T1000 (cell line): ENCODE results near the gene NFE2.
A peak's percentile ranks its signal among the peaks of the same experiment; 100 is the strongest.
"Not testable (repeated sequence)": the region's sequence is repeated elsewhere in the genome, so short reads cannot be mapped to it uniquely, and the experiment has no call there.

Experiments
- DNase-seq: peaks from one replicate; lab custom pipeline; 2025; ENCODE audit warnings: mixed read lengths; lab: John Stamatoyannopoulos, UW

NFE2 gene

DNA sequence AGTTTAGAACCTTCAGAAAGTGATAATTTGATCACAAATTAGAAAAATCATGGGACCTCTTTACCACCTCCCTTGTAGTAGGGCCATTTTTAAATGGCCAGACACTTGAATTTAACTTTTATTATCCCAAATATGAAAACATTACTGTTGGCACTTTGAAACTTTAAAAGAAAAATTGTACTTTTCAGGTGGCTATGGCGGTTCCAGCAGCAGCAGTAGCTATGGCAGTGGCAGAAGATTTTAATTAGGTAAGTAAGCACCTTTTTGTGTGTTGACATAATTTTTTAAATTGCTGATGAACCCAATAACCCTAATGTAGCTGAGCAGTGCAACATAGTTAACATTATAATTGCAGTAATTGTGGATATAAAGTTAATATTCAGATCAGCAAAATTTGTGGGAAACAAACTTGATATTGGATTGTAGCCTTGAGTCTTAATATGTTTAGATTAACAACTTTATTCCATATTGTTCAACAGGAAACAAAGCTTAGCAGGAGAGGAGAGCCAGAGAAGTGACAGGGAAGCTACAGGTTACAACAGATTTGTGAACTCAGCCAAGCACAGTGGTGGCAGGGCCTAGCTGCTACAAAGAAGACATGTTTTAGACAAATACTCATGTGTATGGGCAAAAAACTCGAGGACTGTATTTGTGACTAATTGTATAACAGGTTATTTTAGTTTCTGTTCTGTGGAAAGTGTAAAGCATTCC lies 16.6 kb downstream of the NFE2 start:
- DNase-seq, result not testable (repeated sequence)

DNA sequence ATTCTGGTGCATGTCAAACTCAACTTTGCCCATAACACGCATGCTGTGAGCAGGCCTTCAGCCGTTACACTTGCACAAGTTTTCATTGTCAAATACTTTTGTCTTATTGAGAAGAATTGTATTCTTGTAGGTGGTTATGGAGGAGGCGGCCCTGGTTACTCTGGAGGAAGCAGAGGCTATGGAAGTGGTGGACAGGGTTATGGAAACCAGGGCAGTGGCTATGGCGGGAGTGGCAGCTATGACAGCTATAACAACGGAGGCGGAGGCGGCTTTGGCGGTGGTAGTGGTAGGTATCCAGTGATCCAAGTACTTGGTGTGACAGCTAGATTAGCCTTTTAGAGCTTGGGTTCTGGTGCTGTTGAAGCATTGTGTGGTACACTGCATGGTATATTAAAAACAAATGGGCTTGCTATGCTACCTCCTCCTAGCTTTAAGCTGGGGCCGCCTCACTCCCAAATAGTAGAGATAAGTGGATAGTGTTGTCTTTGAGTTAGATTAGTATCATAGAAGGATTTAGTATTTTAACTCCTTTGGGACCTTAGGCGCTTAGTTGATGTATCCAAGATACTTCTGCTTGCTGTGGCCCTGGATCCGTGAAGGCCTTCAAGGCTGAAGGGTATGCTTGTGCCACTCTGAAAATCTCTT lies 17.7 kb downstream of the NFE2 start:
- DNase-seq, result no peak

DNA sequence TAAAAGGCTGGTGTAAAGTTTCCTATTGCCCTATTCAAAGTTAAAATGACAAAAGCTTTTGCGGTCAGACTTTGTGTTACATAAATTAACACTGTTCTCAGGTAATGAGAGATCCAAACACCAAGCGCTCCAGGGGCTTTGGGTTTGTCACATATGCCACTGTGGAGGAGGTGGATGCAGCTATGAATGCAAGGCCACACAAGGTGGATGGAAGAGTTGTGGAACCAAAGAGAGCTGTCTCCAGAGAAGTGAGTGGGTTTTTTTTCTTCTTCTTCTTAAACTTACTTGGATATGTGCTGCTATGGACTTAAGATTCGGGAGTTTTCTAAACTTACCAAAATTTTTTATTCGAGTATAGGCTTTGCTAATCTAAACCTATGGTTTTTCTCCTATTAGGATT lies 19.1 kb downstream of the NFE2 start:
- DNase-seq, result not testable (repeated sequence)

DNA sequence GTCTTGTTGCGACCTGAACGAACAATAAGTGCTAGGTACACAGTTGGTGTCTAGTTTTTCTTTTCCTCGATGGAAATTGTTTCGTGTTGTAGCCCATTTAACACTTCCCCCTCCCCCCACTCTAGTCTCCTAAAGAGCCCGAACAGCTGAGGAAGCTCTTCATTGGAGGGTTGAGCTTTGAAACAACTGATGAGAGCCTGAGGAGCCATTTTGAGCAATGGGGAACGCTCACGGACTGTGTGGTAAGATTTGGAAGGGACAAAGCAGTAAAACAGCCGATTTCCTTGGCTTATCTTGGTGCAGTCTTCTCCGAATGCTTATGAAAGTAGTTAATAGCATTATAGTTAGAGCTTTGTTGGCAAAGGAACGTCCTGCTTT lies 19.6 kb downstream of the NFE2 start:
- DNase-seq, result not testable (repeated sequence)

DNA sequence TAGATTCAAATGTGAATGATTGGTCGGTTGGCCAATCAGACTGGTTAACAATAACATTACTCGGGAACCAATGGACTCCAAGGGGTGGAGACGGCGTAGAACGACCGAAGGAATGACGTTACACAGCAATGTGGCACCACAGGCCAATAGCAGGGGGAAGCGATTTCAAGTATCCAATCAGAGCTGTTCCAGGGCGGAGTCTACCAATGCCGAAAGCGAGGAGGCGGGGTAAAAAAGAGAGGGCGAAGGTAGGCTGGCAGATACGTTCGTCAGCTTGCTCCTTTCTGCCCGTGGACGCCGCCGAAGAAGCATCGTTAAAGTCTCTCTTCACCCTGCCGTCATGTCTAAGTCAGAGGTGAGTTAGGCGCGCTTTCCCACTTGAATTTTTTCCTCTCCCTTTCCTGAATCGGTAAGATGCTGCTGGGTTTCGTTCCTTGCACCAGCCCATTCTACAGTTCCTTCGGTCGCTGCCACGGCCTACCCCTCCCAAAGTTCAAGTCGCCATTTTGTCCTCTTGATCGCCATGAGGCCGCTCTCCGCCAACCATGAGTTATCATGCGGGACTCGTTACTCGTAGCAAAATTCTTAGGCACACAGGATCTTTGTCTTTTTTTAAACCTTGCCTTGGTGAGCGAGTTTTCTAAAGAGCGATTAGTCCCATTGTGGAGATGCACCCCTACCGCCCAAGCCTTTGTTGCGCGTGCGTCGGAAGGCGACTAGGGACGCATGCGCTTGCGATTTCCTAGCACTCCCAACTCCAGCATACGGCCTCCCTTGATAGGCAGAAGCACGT lies 20.2 kb downstream of the NFE2 start, which contains the start of gene HNRNPA1:
HNRNPA1 (plus strand) TSS at position 259 of the 793 bp plus-strand sequence; CDS start at position 341, 82 bp downstream.
- peak; percentile 96 for DNase-seq

GRCh38 chr12:54279632-54280467 lies 21.0 kb downstream of the NFE2 start, which contains the start of gene CBX5:
CBX5 (minus strand) TSS chr12:54280122; CDS start chr12:54257650, 22,472 bp downstream.
- peak; percentile 99 for DNase-seq

- DNase-seq, result no peak
Measured at GRCh38 chr12:54279227-54279631, 21.6 kb downstream of the NFE2 start.

DNA sequence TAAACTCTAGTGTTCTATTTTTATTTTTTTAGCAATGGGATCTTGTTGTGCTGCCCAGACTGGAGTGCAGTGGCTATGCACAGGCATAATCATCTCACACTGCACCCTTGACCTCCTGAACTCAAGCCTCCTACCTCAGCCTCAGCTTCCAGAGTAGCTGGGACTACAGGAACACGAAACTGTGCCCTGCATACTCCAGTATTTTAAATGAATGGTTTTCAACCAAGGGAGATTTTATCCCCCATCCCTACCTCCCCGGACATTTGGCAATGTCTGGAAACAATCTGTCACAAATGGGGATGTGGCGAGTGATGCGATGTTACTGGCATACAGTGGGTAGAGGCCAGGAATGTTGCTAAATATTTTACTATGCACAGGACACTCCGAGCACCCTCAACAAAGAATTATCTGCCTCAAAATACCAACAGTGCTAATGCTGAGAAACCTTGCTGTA lies 23.0 kb downstream of the NFE2 start:
- no peak for DNase-seq

GRCh38 chr12:54276368-54276767 lies 24.4 kb downstream of the NFE2 start:
- DNase-seq, result no peak

GRCh38 chr12:54273981-54274380 lies 26.8 kb downstream of the NFE2 start:
- no peak for DNase-seq

DNA sequence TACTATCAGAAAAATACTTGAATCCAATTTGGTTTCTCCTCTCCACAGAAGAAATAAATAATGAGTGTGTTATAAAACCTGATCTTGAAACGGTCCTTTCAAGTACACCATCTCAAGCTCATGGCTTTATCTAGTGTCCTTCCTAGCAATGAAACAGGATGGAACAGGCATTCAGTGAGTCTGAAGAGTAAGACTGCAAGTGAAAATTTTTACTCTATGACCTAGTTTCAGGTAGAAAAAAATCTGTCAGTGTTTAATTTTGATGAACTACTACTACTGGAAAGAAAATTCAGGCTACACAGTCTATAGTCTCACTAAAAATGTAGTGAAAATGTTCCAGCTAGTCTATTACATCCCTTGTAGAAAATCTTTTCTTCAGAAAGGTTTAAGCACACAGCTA lies 28.6 kb downstream of the NFE2 start:
- no peak for DNase-seq

DNA sequence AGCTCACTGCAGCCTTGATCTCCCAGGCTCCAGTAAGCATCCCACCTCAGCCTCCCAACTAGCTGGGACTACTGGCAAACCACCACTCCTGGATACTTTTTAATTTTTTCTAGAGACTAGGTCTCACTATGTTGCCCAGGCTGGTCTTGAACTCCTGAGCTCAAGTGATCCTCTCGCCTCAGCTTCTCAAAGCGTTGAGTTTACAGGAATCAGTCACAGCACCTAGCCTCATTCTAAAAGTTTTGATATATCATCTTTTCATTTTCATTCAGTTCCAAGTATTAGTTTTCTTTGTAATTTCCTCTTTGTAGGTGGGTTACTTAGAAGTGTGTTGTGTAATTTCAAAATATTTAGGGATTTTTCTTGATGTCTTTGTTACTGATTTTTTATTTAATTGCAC lies 30.5 kb downstream of the NFE2 start:
- DNase-seq, result no peak

GRCh38 chr12:54266852-54267251 lies 34.0 kb downstream of the NFE2 start:
- DNase-seq, result no peak

GRCh38 chr12:54265364-54265812 lies 35.4 kb downstream of the NFE2 start:
- no peak for DNase-seq

GRCh38 chr12:54262403-54262925 lies 38.4 kb downstream of the NFE2 start:
- no peak for DNase-seq

DNA sequence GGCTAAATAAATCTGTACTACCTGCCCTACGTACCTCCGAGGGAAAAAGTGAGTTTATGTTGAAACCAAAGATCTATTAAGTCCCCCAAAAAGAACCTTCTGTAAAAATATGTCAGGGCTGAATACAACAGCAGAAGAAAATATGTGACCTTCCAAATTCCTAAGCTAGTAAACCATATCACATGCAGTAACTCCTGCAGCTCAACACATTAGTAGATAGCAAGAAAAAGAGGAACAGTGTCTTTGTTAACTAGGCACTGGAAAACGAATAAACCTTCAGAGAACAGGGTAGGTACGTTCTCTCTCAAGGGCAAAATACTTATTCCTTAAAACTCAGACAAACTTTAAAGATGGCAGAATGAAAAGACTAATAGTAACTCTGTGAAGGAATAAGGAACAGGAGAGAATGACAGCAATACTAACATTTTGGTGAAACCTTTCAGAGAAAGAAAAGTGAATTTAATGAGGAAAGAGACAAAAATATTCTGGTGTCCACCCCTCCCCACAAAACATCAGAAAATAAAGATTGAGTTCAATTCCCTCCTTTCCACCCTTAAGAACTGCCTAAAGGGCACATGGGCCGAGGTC lies 38.9 kb downstream of the NFE2 start:
- DNase-seq, result no peak

DNA sequence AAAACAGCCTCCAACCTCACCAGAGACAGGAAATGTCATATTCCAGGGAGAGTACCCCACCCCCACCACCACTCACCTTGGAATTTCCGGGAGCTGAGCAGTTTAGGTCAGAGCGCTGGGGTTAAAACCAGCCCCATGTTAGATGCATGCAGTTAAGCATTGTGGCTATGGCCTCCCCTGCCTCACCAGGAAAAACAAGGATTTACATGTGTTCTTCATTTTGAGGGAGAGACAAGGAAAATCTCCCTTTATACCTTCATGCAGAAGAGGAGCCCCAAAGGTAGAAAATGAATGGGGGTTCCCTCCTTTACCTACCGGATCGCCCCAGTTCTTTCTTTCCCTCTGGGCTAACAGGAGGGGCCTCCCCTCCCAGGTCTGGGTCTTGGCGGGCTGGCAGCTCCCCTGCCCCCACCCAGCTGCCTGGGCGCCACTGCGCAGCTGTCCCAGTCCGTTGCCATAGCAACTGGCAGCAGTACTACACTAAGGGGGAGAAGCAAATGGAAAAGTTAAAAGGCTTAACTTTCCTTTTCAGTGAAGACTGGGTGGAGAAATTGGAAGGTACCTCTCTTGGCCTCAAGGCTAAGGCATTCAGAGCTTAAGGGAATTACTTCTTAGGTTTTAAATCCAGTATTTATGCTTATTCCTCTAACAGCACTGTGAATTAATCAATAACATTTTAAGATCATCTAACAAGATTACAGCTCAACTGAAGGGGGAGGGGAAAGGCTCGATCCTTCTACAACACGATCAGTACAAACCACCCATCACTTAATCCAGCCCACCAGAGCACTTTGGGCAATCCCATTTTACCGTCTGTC lies 41.4 kb downstream of the NFE2 start:
- DNase-seq, result peak; percentile 99

- no peak for DNase-seq
Measured at GRCh38 chr12:54258201-54258681, 42.6 kb downstream of the NFE2 start.

DNA sequence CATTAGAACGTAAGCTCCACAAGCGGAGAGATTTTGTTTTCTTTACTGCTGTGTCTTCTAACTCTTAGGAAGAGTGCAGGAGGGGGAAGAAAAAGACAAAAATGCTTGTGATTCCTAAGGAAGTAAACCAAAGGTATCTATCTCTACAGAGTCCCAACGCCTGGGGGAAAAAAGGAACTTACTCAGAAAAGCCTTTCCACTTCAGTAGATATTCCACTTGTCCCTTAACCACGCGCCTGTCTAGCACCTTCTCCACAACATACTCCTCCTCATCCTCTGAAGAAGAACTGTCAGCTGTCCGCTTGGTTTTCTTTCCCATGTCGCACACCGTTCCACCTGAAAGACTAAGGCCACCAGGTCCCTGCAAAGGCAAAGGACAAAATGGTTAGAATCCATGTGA lies 43.5 kb downstream of the NFE2 start:
- no peak for DNase-seq

GRCh38 chr12:54253240-54253639 lies 47.6 kb downstream of the NFE2 start:
- DNase-seq, result no peak
